ENCODE data around the gene WDR64.

The WDR64 gene

GRCh38 chr1:241652012-241652411, at the start of gene WDR64:
WDR64 (plus strand) TSS chr1:241652281; CDS start chr1:241652485, 204 bp downstream.
- DNase-seq, result no peak

- DNase-seq, result no peak
Measured at GRCh38 chr1:241603731-241604245, 48.3 kb upstream of the WDR64 start.

GRCh38 chr1:241605146-241605805, 46.8 kb upstream of the WDR64 start:
- DNase-seq, result no peak

GRCh38 chr1:241606544-241606943, 45.5 kb upstream of the WDR64 start:
- DNase-seq, result no peak

- no peak for DNase-seq
Measured at GRCh38 chr1:241607497-241607896, 44.6 kb upstream of the WDR64 start.

- DNase-seq, result no peak
Measured at GRCh38 chr1:241608379-241609033, 43.6 kb upstream of the WDR64 start.

GRCh38 chr1:241610056-241610815, 41.8 kb upstream of the WDR64 start:
- no peak for DNase-seq

GRCh38 chr1:241611063-241611462, 41.0 kb upstream of the WDR64 start:
- no peak for DNase-seq

- DNase-seq, result no peak
Measured at GRCh38 chr1:241611736-241612135, 40.3 kb upstream of the WDR64 start.

GRCh38 chr1:241612533-241613477, 39.3 kb upstream of the WDR64 start:
- DNase-seq, result no peak

- no peak for DNase-seq
Measured at GRCh38 chr1:241614144-241614543, 37.9 kb upstream of the WDR64 start.

- DNase-seq, result no peak
Measured at GRCh38 chr1:241614572-241614971, 37.5 kb upstream of the WDR64 start.

- no peak for DNase-seq
Measured at GRCh38 chr1:241615043-241615974, 36.8 kb upstream of the WDR64 start.

- DNase-seq, result no peak
Measured at GRCh38 chr1:241617426-241617825, 34.7 kb upstream of the WDR64 start.

GRCh38 chr1:241622669-241623068, 29.4 kb upstream of the WDR64 start:
- DNase-seq, result no peak

- no peak for DNase-seq
Measured at GRCh38 chr1:241624935-241625334, 27.1 kb upstream of the WDR64 start.

- DNase-seq, result no peak
Measured at GRCh38 chr1:241627453-241628259, 24.4 kb upstream of the WDR64 start.

GRCh38 chr1:241630005-241630404, 22.1 kb upstream of the WDR64 start:
- no peak for DNase-seq

- no peak for DNase-seq
Measured at GRCh38 chr1:241630476-241630875, 21.6 kb upstream of the WDR64 start.

- no peak for DNase-seq
Measured at GRCh38 chr1:241630899-241631298, 21.2 kb upstream of the WDR64 start.
